GM19397 (cell line): ENCODE data around the gene PLLP.

Source experiments
- ATAC-seq: cut with Tn5 transposase; IDR thresholded peaks from one replicate; pipeline ENCODE4 v1.9.1; 2021; ENCODE audit warnings: mild to moderate bottlenecking, moderate library complexity; ENCODE audit not compliant: unreplicated experiment

The PLLP gene

DNA sequence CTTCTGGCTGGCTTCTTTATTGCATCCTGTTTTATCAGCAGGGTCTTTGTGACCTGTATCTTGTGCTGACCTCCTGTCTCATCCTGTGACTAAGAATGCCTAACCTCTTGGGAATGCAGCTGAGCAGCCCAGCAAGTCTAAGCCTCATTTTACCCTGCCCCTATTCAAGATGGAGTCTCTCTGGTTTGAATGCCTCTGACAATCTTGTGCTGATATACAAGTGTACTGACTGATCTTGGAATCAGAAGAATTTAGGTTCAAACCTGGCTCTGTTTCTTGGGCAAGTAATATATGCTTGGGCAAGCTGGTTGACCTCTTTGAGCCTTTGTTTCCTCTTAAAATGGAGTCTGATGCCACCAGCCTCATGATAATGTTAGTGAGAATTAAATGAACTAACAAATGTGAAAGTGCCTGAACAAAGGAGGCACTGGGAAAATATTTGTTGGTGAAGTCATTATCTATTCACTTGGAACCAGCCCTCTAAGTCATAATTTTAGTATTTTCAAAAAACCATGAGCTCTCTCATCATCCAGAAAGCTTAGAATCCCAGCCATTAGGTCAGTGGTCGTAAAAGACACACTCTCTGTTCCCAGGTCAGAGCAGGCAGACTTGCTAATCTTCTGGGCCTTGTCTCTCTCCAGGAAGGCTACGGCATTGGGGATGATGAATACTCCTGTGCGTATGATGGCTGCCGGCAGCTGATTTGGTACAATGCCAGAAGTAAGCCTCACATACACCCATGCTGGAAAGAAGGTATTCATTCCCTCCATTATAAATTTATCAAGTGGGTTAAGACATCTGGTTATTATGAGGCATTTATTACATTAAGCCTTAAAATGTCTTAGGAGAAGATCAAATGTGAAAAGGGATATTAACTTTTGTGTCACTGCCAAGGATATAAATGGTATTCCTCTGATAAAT lies 57.5 kb downstream of the PLLP start:
- ATAC-seq: no peak

GRCh38 chr16:57225978-57226377 lies 58.5 kb downstream of the PLLP start:
- no peak for ATAC-seq

DNA sequence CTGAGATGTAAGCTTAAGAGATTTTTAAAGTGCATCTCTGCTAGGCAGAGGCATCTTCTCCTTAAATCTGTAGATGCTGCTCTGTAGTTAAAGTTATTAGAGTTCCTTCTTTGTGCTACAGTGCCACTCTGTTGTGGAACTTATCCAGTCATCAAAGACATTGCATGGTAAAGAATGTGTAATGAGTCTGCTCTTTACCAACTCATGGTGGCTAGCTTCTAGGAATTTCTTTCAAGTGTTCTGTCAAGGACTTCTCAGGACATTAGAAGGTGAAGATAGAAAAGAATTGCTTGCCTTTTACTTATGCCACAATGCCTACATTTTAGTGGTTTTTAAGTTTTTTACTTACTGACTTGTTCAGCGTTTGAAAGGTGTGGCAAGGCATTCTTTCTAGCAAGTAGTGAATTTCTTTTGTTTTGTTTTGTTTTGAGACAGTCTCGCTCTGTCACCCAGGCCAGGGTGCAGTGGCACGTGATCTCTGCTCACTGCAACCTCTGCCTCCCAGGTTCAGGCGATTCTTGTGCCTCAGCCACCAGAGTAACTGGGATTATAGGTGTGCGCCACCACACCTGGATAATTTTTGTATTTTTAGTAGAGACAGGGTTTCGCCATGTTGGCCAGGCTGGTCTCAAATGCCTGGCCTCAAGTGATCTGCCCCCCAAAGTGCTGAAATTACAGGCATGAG lies 59.7 kb downstream of the PLLP start:
- no peak for ATAC-seq

GRCh38 chr16:57223057-57223456 lies 61.4 kb downstream of the PLLP start:
- ATAC-seq: no peak

- no peak for ATAC-seq
Observed at GRCh38 chr16:57216968-57217367, 67.5 kb downstream of the PLLP start.

DNA sequence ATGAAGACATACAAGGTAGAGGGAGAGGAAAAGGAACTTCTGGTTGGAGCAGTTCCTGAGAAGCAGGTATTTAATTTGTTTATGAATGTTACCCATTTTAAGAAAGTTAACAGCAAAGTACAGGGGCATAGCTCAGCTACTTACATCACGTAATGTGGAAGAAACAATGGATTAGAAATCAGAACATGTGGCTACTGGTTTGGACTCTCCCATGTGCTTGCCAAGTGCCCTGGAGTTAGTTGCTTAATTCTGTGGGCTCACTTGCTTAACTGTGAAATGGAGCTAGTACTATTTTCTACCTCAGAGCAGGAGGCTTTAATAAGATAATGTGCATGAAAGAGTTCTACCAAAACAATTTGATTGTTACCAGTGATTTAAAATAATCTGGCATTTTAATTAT lies 71.0 kb downstream of the PLLP start:
- ATAC-seq: no peak

DNA sequence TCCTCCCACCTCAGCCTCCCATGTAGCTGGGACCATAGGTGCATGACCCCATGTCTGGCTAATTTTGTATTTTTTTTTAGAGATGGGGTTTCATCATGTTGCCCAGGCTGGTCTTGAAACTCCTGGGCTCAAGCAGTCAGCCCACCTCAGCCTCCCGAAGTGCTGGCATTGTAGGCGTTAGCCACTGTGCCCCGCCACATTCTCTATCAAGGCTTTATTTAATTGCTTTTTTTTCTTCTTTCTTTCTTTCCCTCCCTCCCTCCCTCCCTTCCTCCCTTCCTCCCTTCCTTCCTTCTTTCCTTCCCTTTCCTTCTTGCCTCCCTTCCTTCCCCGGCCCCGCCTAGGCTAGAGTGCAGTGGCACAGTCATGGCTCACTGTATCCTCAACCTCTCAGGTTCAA lies 74.7 kb downstream of the PLLP start:
- ATAC-seq: no peak

GRCh38 chr16:57208926-57209325 lies 75.5 kb downstream of the PLLP start:
- ATAC-seq: no peak
